ENCODE data around the gene DUOX1. TPM values are rescaled to one million over a fixed set of nuclear protein-coding genes. Genes with fewer than 3 reads are reported as not detected.

Gene DUOX1
- total RNA-seq, 1 donor from 2014 or later = 0.11 TPM

GRCh38 chr15:45181491-45182285, 51.9 kb downstream of the DUOX1 start:
- Mint-ChIP-seq H3K27ac (no peak overlapping the region), H3K4me3 (no peak overlapping the region)

DNA sequence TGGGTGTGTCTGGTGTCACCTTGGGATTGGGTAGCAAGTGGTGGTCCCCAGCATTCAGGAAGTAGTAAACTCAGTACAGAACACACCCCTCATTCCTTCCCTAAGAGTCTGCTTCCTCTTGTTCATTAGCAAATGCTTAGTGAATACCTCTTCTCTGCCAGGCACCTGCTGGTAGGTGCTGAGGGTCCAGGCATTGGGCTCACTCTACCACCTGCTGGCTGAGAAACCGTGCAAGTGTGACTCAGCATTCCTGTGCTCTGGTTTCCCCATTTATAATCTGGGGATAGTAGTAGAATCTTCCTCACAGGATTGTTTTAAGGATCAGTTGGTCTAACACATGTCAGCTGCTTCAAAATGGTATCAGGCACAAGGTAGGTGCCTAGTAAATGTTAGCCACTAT, 53.2 kb downstream of the DUOX1 start:
- TF ChIP-seq, protein P1, sequence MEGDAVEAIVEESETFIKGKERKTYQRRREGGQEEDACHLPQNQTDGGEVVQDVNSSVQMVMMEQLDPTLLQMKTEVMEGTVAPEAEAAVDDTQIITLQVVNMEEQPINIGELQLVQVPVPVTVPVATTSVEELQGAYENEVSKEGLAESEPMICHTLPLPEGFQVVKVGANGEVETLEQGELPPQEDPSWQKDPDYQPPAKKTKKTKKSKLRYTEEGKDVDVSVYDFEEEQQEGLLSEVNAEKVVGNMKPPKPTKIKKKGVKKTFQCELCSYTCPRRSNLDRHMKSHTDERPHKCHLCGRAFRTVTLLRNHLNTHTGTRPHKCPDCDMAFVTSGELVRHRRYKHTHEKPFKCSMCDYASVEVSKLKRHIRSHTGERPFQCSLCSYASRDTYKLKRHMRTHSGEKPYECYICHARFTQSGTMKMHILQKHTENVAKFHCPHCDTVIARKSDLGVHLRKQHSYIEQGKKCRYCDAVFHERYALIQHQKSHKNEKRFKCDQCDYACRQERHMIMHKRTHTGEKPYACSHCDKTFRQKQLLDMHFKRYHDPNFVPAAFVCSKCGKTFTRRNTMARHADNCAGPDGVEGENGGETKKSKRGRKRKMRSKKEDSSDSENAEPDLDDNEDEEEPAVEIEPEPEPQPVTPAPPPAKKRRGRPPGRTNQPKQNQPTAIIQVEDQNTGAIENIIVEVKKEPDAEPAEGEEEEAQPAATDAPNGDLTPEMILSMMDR (IDR thresholded peaks at IDR 0.05) = no peak
- H3K4me1 Mint-ChIP-seq = peaks cover 12% of the 10 kb centered on the region
- H3K9me3 Mint-ChIP-seq = no peaks in the 10 kb centered on the region
- H3K27me3 Mint-ChIP-seq = no peaks in the 10 kb centered on the region
- H3K36me3 Mint-ChIP-seq (ENCODE audit: low read depth) = no peaks in the 10 kb centered on the region
- H3K27ac Mint-ChIP-seq = no peak overlapping the region
- no peak overlapping the region for H3K4me3 Mint-ChIP-seq
- CTCF ChIA-PET = interaction anchor here (1.0 kb wide), 1 partner anchor 20 kb away, joined by 5 read pairs; no protein-coding TSS in a partner anchor
- ATAC-seq (ENCODE audit: low read depth) = no peak
- intact Hi-C loops (cut with micrococcal nuclease) = no loop called here
- POLR2A ChIA-PET = interaction anchor here (1.5 kb wide), 1 partner anchor 15 kb away, joined by 3 read pairs; no protein-coding TSS in a partner anchor
- DNase-seq = no peak

More at GRCh38 chr15:45181491-45182285, 51.9 kb downstream of the DUOX1 start:
- POLR2A ChIA-PET = interaction anchor here (0.6 to 1.3 kb wide), 2 partner anchors 19 kb away, joined by 3 to 6 read pairs; no protein-coding TSS in a partner anchor
- no peak for ATAC-seq (ENCODE audit: low read depth)
- TF ChIP-seq, protein P1 (IDR thresholded peaks at IDR 0.05) = no peak
- Mint-ChIP-seq H3K9me3 (no peaks in the 10 kb centered on the region), H3K4me1 (peaks cover 8% of the 10 kb centered on the region), H3K27me3 (no peaks in the 10 kb centered on the region), H3K36me3 (ENCODE audit: low read depth) (no peaks in the 10 kb centered on the region)
- CTCF ChIA-PET = interaction anchor here (1.0 to 2.0 kb wide), 2 partner anchors 18 to 19 kb away, joined by 5 to 16 read pairs; no protein-coding TSS in a partner anchor
- no peak for DNase-seq
- intact Hi-C loops (cut with micrococcal nuclease) = no loop called here

DNA sequence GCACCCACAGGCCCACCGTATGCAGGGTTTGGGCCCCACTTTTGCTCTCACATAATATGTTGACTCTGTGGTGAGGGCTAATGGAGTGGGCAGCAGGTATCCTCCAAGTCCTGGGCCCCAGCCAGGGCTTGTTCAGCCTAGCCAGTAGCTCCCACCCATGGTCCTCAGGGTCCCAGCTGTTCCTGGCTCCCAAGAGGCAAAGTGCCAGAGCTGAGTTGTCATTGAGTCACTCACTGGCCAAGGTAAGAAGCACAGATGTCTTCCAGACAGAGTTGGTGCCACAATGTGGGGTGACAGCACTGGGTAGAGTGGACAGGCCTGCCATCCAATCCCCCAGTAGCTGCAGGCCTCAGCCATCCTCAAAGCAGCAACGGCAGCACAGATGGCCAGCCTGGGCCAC, 53.7 kb downstream of the DUOX1 start:
- H3K4me3 Mint-ChIP-seq = no peak overlapping the region
- no peaks in the 10 kb centered on the region for H3K27me3 Mint-ChIP-seq
- ATAC-seq (ENCODE audit: low read depth) = no peak
- no peak overlapping the region for H3K27ac Mint-ChIP-seq
- POLR2A ChIA-PET = interaction anchor here (1.5 kb wide), 1 partner anchor 15 kb away, joined by 3 read pairs; no protein-coding TSS in a partner anchor
- H3K9me3 Mint-ChIP-seq = no peaks in the 10 kb centered on the region
- peaks cover 4% of the 10 kb centered on the region for H3K36me3 Mint-ChIP-seq (ENCODE audit: low read depth)
- peaks cover 15% of the 10 kb centered on the region for H3K4me1 Mint-ChIP-seq
- no peak for DNase-seq
- CTCF ChIA-PET = interaction anchor here (0.9 kb wide), 1 partner anchor 15 kb away, joined by 3 read pairs; no protein-coding TSS in a partner anchor
- TF ChIP-seq, protein P1 (IDR thresholded peaks at IDR 0.05) = no peak
- intact Hi-C loops (cut with micrococcal nuclease) = no loop called here

- ChIA-PET POLR2A (interaction anchor here (0.5 to 2.5 kb wide), 3 partner anchors 14 to 19 kb away, joined by 3 to 8 read pairs (median 3); no protein-coding TSS in a partner anchor), CTCF (interaction anchor here (1.2 kb wide), 1 partner anchor 16 kb away, joined by 4 read pairs; no protein-coding TSS in a partner anchor)
- Mint-ChIP-seq H3K4me1 (peaks cover 18% of the 10 kb centered on the region), H3K9me3 (no peaks in the 10 kb centered on the region), H3K36me3 (ENCODE audit: low read depth) (peaks cover 5% of the 10 kb centered on the region), H3K27me3 (no peaks in the 10 kb centered on the region), H3K4me3 (no peak overlapping the region), H3K27ac (no peak overlapping the region)
- ATAC-seq (ENCODE audit: low read depth) (no peak), DNase-seq (no peak)
- intact Hi-C loops (cut with micrococcal nuclease) = no loop called here
- TF ChIP-seq, protein P1 (IDR thresholded peaks at IDR 0.05) = no peak
Measured at GRCh38 chr15:45184562-45185041, 54.8 kb downstream of the DUOX1 start.
